Ishikawa (cell line): Measurements from ENCODE around the gene IL2RA.

Experiments used
- CEBPB ChIP-seq: IDR thresholded peaks from 2 replicates; pipeline ENCODE4 v1.6.1; 2012
- EP300 ChIP-seq: IDR thresholded peaks from 2 replicates; pipeline ENCODE4 v1.6.1; 2012; ENCODE audit warnings: borderline replicate concordance
- RAD21 ChIP-seq: IDR thresholded peaks from 2 replicates; pipeline ENCODE4 v1.6.1; 2012; ENCODE audit warnings: low read depth
- YY1 ChIP-seq: IDR thresholded peaks from 2 replicates; pipeline ENCODE4 v1.6.1; 2012; ENCODE audit warnings: low read depth
- TF ChIP-seq, protein P1 (sequence below): IDR thresholded peaks from 2 replicates; pipeline ENCODE4 v1.6.1; 2012
- TF ChIP-seq, protein P2 (sequence below): IDR thresholded peaks from 2 replicates; pipeline ENCODE4 v1.6.1; 2012; ENCODE audit warnings: low read depth, mild to moderate bottlenecking

DNA sequence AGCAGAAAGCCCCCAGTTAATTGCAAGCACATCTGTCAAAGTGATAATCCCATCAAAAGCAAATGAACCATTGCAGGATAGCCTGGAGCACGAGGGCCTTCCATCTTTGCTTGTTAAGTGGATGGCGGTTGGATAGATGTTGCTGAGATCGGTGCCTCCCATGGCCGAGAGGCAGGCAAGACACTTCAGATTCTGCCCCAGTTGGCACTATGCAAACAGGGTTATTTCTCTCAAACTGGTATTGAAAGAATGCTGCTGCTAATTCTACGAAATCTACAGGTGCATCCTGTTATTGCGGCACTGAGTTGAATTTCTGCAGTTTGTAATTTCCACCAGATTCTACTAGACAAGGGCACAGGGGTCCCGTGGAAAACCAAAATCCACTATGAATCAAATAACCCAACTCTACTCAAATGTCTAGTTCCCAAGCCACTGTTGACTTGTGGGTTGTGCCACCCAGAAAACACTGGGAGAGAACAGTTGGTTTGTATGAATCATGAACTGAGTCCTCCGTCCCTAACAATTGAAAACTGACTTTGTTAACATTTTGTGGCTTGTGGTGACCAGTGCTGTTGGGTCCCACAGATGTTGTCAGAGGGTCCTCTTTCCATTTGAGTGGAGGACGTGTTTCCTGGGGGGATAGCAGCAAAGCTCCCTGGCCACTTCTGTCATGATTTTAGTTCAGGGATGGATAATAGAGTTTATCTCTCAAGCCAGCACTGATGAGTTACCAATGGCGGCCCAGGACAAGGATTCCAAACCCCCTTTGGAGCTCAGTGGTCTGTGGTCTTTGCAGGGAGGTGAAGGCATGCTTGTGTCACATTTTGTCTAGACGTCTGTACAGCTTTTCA lies 7.1 kb upstream of the IL2RA start:
- TF ChIP-seq YY1 (no peak), CEBPB (no peak), EP300 (no peak), RAD21 (no peak)
- TF ChIP-seq, protein P1, sequence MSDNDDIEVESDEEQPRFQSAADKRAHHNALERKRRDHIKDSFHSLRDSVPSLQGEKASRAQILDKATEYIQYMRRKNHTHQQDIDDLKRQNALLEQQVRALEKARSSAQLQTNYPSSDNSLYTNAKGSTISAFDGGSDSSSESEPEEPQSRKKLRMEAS, result no peak
- TF ChIP-seq, protein P2, sequence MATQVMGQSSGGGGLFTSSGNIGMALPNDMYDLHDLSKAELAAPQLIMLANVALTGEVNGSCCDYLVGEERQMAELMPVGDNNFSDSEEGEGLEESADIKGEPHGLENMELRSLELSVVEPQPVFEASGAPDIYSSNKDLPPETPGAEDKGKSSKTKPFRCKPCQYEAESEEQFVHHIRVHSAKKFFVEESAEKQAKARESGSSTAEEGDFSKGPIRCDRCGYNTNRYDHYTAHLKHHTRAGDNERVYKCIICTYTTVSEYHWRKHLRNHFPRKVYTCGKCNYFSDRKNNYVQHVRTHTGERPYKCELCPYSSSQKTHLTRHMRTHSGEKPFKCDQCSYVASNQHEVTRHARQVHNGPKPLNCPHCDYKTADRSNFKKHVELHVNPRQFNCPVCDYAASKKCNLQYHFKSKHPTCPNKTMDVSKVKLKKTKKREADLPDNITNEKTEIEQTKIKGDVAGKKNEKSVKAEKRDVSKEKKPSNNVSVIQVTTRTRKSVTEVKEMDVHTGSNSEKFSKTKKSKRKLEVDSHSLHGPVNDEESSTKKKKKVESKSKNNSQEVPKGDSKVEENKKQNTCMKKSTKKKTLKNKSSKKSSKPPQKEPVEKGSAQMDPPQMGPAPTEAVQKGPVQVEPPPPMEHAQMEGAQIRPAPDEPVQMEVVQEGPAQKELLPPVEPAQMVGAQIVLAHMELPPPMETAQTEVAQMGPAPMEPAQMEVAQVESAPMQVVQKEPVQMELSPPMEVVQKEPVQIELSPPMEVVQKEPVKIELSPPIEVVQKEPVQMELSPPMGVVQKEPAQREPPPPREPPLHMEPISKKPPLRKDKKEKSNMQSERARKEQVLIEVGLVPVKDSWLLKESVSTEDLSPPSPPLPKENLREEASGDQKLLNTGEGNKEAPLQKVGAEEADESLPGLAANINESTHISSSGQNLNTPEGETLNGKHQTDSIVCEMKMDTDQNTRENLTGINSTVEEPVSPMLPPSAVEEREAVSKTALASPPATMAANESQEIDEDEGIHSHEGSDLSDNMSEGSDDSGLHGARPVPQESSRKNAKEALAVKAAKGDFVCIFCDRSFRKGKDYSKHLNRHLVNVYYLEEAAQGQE, result no peak
